OCI-LY1 (cell line): Measurements from ENCODE around the gene RIGI.

Source experiments
- H2AFZ ChIP-seq: fragments of 200-600 bp; sonication (generic), shearing (Covaris generic); 2 replicates; pipeline ENCODE4 v1.6.0; 2014; ENCODE audit warnings: antibody characterized with exemption, mild to moderate bottlenecking, low read length
- H3F3A ChIP-seq: fragments of 200-600 bp; sonication (generic), shearing (Covaris generic); 2 replicates; pipeline ENCODE4 v1.6.0; 2014; ENCODE audit warnings: mild to moderate bottlenecking, antibody characterized with exemption, low read length, moderate library complexity; ENCODE audit not compliant: insufficient read depth
- H3K27ac ChIP-seq: fragments of 200-600 bp; sonication (generic); 2 replicates; pipeline ENCODE4 v1.5.1; 2014; ENCODE audit warnings: low read length, mixed run types, mild to moderate bottlenecking, low read depth; ENCODE audit not compliant: poor library complexity, severe bottlenecking
- H3K27me3 ChIP-seq: fragments of 200-600 bp; sonication (generic); 2 replicates; pipeline ENCODE4 v1.6.0; 2014; ENCODE audit warnings: antibody characterized with exemption, mild to moderate bottlenecking, low read length, moderate library complexity; ENCODE audit not compliant: insufficient read depth
- H3K36me3 ChIP-seq: fragments of 200-600 bp; sonication (generic); 2 replicates; pipeline ENCODE4 v1.6.1; 2014; ENCODE audit warnings: mild to moderate bottlenecking, antibody characterized with exemption, low read length, moderate library complexity, mixed read lengths; ENCODE audit not compliant: insufficient read depth
- H3K4me1 ChIP-seq: fragments of 200-600 bp; sonication (generic); 2 replicates; pipeline ENCODE4 v1.5.1; 2014; ENCODE audit warnings: mild to moderate bottlenecking, low read length, moderate library complexity; ENCODE audit not compliant: insufficient read depth, severe bottlenecking
- H3K4me2 ChIP-seq: fragments of 200-600 bp; sonication (generic), shearing (Covaris generic); 2 replicates; pipeline ENCODE4 v1.6.1; 2014; ENCODE audit warnings: low read length
- H3K4me3 ChIP-seq: fragments of 200-600 bp; sonication (generic); 2 replicates; pipeline ENCODE4 v1.5.1; 2014; ENCODE audit warnings: low read length, low read depth, mild to moderate bottlenecking, mixed read lengths; ENCODE audit not compliant: poor library complexity, severe bottlenecking
- H3K79me2 ChIP-seq: fragments of 200-600 bp; shearing (Covaris generic); 2 replicates; pipeline ENCODE4 v1.6.1; 2016; ENCODE audit warnings: mixed run types, low read length, mixed read lengths; ENCODE audit not compliant: insufficient read depth
- H3K9ac ChIP-seq: fragments of 200-600 bp; sonication (generic), shearing (Covaris generic); 2 replicates; pipeline ENCODE4 v1.6.1; 2014; ENCODE audit warnings: mild to moderate bottlenecking, low read length, mixed read lengths
- H3K9me2 ChIP-seq: fragments of 200-600 bp; sonication (generic), shearing (Covaris generic); 2 replicates; pipeline ENCODE4 v1.6.1; 2014; ENCODE audit warnings: low read depth, mild to moderate bottlenecking, low read length, mixed read lengths
- H3K9me3 ChIP-seq: fragments of 200-600 bp; shearing (Covaris generic); 2 replicates; pipeline ENCODE4 v1.6.1; 2014; ENCODE audit warnings: low read length, mixed read lengths
- H4K20me1 ChIP-seq: fragments of 200-600 bp; sonication (generic), shearing (Covaris generic); 2 replicates; pipeline ENCODE4 v1.6.0; 2016; ENCODE audit warnings: mild to moderate bottlenecking, low read length; ENCODE audit not compliant: insufficient read depth
- CTCF ChIP-seq: fragments of 200-600 bp; sonication (generic), shearing (Covaris generic); IDR thresholded peaks from 2 replicates; pipeline ENCODE4 v1.5.1; 2017; ENCODE audit warnings: mild to moderate bottlenecking, antibody characterized with exemption, low read length, moderate library complexity, mixed read lengths
- EZH2 ChIP-seq: fragments of 200-600 bp; sonication (generic), shearing (Covaris generic); IDR thresholded peaks from 2 replicates; pipeline ENCODE4 v1.8.0; 2017; ENCODE audit warnings: borderline replicate concordance, mixed run types, mild to moderate bottlenecking, antibody characterized with exemption, low read length, moderate library complexity, mixed read lengths

Gene RIGI

GRCh38 chr9:32545884-32546283 is 19.9 kb upstream of the RIGI start:
- H3K4me3 ChIP-seq: no peak overlapping the region
- H3K4me1 ChIP-seq: peaks cover 11% of the 10 kb centered on the region

GRCh38 chr9:32543047-32543446 is 17.1 kb upstream of the RIGI start:
- Histone ChIP-seq H3K4me2 (no peak overlapping the region), H3K79me2 (peaks cover 50% of the 10 kb centered on the region), H3K27me3 (no peaks in the 10 kb centered on the region), H2AFZ (no peak overlapping the region), H3K9me2 (no peaks in the 10 kb centered on the region), H3K4me1 (no peaks in the 10 kb centered on the region), H3K9me3 (no peaks in the 10 kb centered on the region), H3K4me3 (no peak overlapping the region), H3K36me3 (peaks cover 54% of the 10 kb centered on the region), H4K20me1 (0 out of 2 replicates have a peak, but pooled peaks cover 2% of the 10 kb centered on the region), H3K27ac (no peak overlapping the region), H3K9ac (no peak overlapping the region), H3F3A (no peaks in the 10 kb centered on the region)
- TF ChIP-seq EZH2 (no peak), CTCF (no peak)

More at GRCh38 chr9:32545884-32546283, 19.9 kb upstream of the RIGI start:
- Histone ChIP-seq H3K36me3 (peaks cover 63% of the 10 kb centered on the region), H3K27me3 (no peaks in the 10 kb centered on the region), H4K20me1 (0 out of 2 replicates have a peak, but pooled peaks cover 2% of the 10 kb centered on the region), H3F3A (no peaks in the 10 kb centered on the region), H3K9me3 (no peaks in the 10 kb centered on the region), H3K27ac (no peak overlapping the region), H3K9ac (no peak overlapping the region), H3K79me2 (peaks cover 75% of the 10 kb centered on the region), H2AFZ (no peak overlapping the region), H3K9me2 (no peaks in the 10 kb centered on the region), H3K4me2 (no peak overlapping the region)
- TF ChIP-seq EZH2 (no peak), CTCF (no peak)

GRCh38 chr9:32533816-32534215 is 7.8 kb upstream of the RIGI start:
- Histone ChIP-seq H4K20me1 (no peaks in the 10 kb centered on the region), H2AFZ (no peak overlapping the region), H3F3A (no peaks in the 10 kb centered on the region), H3K79me2 (no peaks in the 10 kb centered on the region), H3K9ac (no peak overlapping the region), H3K27me3 (no peaks in the 10 kb centered on the region), H3K4me2 (no peak overlapping the region), H3K4me3 (no peak overlapping the region), H3K27ac (no peak overlapping the region), H3K9me2 (no peaks in the 10 kb centered on the region), H3K9me3 (no peaks in the 10 kb centered on the region), H3K36me3 (no peaks in the 10 kb centered on the region), H3K4me1 (no peaks in the 10 kb centered on the region)
- TF ChIP-seq CTCF: no peak
- no peak for TF ChIP-seq EZH2
